HG02642 (cell line): Measurements from ENCODE around the gene PDLIM5.

ENCODE experiments used
- ATAC-seq: cut with Tn5 transposase; IDR thresholded peaks from one replicate; pipeline ENCODE4 v1.9.1; 2021; ENCODE audit warnings: mild to moderate bottlenecking; ENCODE audit not compliant: unreplicated experiment, poor library complexity

PDLIM5 gene

GRCh38 chr4:94519925-94520789 lies 68.4 kb downstream of the PDLIM5 start:
- ATAC-seq, result peak; percentile 48

GRCh38 chr4:94523033-94523580 lies 71.4 kb downstream of the PDLIM5 start:
- ATAC-seq, result no peak

- no peak for ATAC-seq
These were observed 71.9 kb downstream of the PDLIM5 start for GRCh38 chr4:94523617-94524016.

- ATAC-seq, result peak; percentile 69
These were observed 74.4 kb downstream of the PDLIM5 start for GRCh38 chr4:94525993-94526728.

- no peak for ATAC-seq
These were observed 76.0 kb downstream of the PDLIM5 start for GRCh38 chr4:94527556-94528233.

- no peak for ATAC-seq
These were observed 77.2 kb downstream of the PDLIM5 start for GRCh38 chr4:94528792-94529451.

GRCh38 chr4:94530073-94530472 lies 78.3 kb downstream of the PDLIM5 start:
- no peak for ATAC-seq

- ATAC-seq, result no peak
These were observed 80.4 kb downstream of the PDLIM5 start for GRCh38 chr4:94531991-94532789.

GRCh38 chr4:94533405-94534223 lies 81.9 kb downstream of the PDLIM5 start:
- no peak for ATAC-seq

GRCh38 chr4:94534401-94535312 lies 82.9 kb downstream of the PDLIM5 start:
- ATAC-seq, result peak; percentile 96

- ATAC-seq, result no peak
These were observed 84.3 kb downstream of the PDLIM5 start for GRCh38 chr4:94536049-94536448.

- ATAC-seq, result no peak
These were observed 85.1 kb downstream of the PDLIM5 start for GRCh38 chr4:94536649-94537469.

- no peak for ATAC-seq
These were observed 86.3 kb downstream of the PDLIM5 start for GRCh38 chr4:94537921-94538628.

GRCh38 chr4:94540476-94540875 lies 88.7 kb downstream of the PDLIM5 start:
- ATAC-seq, result no peak

- no peak for ATAC-seq
These were observed 93.1 kb downstream of the PDLIM5 start for GRCh38 chr4:94544811-94545210.

GRCh38 chr4:94545296-94545695 lies 93.6 kb downstream of the PDLIM5 start:
- ATAC-seq, result no peak
